GM23248 (cell line): ENCODE data around the gene MDH2.
"Not testable (repeated sequence)": the region's sequence is repeated elsewhere in the genome, so short reads cannot be mapped to it uniquely, and the experiment has no call there.

Experiments
- EZH2 ChIP-seq: fragments of 200-600 bp; sonication (generic); IDR thresholded peaks from 2 replicates; pipeline ENCODE4 v1.6.1; 2018; ENCODE audit warnings: antibody characterized with exemption, mild to moderate bottlenecking; ENCODE audit not compliant: insufficient read depth, poor library complexity, severe bottlenecking
- EZH2phosphoT487 ChIP-seq: fragments of 200-600 bp; sonication (generic); IDR thresholded peaks from 2 replicates; pipeline ENCODE4 v1.6.1; 2018; ENCODE audit warnings: antibody characterized with exemption, moderate library complexity, mild to moderate bottlenecking, low read depth; ENCODE audit not compliant: insufficient read depth

DNA sequence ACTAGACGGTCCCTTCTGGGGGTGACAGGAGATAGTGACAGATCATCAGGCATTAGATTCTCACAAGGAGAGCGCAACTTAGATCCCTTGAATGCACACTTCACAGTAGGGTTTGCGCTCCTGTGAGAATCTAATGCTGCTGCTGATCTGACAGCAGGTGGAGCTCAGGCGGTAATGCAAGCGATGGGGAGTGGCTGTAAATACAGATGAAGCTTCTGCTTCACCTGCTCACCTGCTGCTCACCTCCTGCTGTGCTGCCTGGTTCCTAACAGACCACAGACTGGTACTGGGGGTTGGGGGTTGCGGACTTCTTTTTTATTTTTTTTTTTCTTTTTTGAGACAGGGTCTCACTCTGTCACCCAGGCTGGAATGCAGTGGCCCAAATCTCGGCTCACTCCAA, 18.2 kb upstream of the MDH2 start:
- not testable (repeated sequence) for TF ChIP-seq EZH2phosphoT487, EZH2
